Upper lobe of left lung (tissue), 4 donors: ENCODE measurements around the gene RSPO1.

Source experiments
- CTCF ChIP-seq, 6 experiments: fragments of 450-650 bp in 4 of 6; fragments of 200-600 bp in 2 of 6; sonication (generic) in 2 of 6; IDR thresholded peaks; one replicate each; pipeline ENCODE4 v1.5.1; 2016 to 2019; ENCODE audit warnings: antibody characterized with exemption in 6 of 6
- EP300 ChIP-seq, 4 donors: sonication (generic); formaldehyde crosslinking; IDR thresholded peaks; one replicate each; pipeline ENCODE4 v1.5.1; 2017; ENCODE audit warnings: antibody characterized with exemption in 4 of 4, control low read depth in 2 of 4

GRCh38 chr1:37658486-37658885, 23.8 kb upstream of the RSPO1 start:
- TF ChIP-seq CTCF (IDR thresholded peaks at IDR 0.05), result no peak
- TF ChIP-seq EP300 (IDR thresholded peaks at IDR 0.05), result no peak
